ENCODE results near the gene YWHAE.
"Not testable (repeated sequence)": the region's sequence is repeated elsewhere in the genome, so short reads cannot be mapped to it uniquely, and the experiment has no call there.

The YWHAE gene

DNA sequence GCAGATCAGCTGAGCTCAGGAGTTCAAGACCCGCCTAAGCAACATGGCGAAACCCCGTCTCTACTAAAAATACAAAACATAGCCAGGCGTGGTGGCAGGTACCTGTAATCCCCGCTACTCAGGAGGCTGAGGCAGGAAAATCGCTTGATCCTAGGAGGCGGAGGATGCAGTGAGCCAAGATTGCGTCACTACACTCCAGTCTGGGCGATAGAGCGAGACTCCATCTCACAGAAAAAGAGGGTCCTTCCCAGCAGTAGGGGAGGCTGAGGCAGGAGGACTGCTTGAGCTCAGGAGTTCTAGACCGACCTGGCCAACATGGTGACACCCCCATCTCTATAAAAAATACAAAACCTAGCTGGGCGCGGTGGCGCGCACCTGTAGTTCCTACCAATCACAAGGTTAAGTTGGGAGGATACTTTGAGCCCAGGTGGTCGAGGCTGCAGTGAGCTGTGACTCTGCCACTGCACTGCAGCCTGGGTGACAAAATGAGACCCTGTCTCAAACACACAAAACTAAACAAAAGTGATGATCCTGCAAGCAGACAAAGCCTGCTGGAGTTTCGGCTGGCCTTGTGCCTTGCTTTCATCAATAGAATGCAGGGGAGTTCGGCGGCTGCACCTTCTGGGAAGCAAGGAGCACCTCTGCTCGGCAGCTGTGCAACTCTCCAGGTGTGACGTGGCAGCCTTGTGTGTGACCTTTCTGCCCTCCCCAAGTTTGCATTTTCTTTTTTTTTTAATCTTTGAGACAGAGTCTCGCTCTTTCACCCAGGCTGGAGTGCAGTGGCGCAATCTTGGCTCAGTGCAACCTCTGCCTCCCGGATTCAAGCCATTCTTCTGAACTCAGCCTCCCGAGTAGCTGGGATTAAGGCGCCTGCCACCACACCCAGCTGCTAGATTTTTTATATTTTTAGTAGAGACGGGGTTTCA is 12.4 kb upstream of the YWHAE start:
- no peak for DNase-seq

DNA sequence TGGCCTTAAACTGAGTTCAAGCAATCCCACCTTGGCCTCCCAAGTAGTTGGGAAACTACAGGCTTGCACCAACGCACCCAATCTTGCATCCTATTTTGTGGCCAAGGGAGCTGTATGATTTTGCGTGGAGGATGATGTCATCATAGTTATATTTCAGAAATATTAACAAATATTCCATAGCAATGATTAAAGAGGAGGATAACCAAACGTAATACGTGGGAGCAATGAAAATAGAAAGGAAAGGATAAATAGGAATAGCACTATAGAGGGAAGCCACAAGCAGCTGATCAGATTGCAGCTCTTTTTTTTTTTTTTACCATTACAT is 2.2 kb upstream of the YWHAE start:
- DNase-seq: no peak

DNA sequence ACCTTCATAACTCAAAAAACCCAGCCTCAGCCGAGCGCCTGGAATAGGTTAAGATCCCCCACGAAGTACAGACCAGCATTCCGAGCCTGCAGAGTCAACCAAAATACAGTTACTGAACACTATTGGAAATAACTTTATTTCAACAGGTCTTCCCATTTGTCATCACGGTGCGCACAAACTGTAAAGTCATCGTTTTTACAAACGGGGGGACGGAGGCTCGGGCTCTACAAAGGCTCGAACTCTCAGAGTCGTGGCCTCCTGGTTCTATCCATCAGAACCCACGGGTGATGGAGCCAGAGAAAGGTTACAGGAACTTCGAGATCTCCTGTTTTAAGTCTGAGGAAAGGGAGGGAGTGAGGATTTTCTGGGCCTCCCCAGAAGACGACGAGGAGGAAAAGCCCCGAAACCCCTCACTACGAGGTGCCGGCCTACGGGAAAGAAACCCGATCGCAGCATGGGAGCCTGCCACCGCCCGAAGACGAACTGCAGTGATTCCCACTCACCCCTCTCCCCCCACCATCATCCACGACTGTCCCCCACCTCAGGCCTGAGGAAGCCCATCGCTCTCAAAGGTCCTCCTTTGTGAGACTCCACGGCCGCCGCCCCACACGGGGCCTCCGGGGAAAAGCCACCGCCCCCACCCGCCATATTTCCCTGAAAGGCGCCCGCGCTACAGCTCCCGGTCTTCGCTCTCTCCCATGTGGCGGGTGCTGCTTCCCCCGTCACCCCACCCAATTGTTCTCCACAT is 917 bp downstream of the YWHAE start:
- no peak for DNase-seq

DNA sequence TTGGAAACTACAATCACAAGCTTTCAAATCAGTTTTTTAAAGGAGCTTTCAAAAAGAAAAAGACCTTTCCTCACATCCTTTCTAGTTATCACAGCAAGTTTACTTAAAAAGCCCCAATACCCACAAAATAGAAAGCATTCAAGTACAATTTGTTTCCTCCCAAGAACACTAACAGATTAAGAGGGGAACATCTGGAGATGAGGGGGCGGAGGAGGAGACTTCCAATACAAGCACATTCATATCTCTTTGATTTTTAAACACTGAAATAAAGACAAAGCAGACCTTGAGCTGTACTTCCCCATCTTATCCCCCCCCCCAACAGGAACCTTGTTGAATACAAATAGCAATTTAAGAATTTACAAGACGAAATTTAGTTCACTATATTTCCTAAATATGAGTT is 2.0 kb downstream of the YWHAE start:
- no peak for DNase-seq

DNA sequence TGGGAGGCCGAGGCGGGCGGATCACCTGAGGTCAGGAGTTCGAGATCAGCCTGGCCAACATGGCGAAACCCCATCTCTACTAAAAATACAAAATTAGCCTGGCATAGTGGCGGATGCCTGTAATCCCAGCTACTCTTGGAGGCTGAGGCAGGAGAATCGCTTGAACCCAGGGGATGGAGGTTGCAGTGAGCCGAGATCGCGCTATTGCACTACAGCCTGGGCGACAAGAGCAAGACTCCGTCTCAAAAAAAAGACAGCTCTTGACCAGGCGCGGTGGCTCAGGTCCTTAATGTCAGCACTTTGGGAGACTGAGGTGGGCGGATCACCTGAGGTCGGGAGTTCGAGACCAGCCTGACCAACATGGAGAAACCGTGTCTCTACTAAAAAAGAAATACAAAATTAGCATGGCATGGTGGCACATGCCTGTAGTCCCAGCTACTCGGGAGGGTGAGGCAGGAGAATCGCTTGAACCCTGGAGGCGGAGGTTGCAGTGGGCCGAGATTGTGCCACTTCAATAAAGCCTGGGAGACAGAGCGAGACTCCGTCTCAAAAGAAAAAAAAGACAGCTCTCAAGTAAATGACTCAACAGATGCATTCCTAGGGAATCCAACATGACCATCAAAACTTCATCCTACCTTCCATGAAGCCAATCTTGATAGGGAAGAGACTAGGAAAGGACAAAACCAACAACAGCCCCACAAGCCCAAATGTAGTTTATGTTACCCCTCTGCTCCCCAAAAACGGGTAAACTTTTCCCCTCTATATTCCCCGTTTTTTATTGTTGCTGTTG is 4.0 kb downstream of the YWHAE start:
- not testable (repeated sequence) for DNase-seq

DNA sequence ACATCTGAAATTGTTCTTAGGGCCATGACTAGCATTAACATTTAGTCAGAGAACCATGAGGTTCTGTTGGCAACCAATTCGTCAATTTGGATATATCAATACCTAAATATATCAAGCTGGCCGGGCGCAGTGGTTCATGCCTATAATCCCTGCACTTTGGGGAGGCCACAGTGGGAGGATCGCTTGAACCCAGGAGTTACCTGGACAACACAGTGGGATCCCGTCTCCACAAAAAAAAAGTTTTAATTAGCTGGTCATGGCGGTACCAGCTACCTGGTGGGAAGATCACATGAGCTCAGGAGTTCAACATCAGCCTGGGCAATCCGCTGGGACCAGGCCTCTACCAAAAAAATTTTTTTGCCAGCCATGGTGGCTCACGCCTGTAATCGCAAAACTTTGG is 8.4 kb downstream of the YWHAE start:
- no peak for DNase-seq

DNA sequence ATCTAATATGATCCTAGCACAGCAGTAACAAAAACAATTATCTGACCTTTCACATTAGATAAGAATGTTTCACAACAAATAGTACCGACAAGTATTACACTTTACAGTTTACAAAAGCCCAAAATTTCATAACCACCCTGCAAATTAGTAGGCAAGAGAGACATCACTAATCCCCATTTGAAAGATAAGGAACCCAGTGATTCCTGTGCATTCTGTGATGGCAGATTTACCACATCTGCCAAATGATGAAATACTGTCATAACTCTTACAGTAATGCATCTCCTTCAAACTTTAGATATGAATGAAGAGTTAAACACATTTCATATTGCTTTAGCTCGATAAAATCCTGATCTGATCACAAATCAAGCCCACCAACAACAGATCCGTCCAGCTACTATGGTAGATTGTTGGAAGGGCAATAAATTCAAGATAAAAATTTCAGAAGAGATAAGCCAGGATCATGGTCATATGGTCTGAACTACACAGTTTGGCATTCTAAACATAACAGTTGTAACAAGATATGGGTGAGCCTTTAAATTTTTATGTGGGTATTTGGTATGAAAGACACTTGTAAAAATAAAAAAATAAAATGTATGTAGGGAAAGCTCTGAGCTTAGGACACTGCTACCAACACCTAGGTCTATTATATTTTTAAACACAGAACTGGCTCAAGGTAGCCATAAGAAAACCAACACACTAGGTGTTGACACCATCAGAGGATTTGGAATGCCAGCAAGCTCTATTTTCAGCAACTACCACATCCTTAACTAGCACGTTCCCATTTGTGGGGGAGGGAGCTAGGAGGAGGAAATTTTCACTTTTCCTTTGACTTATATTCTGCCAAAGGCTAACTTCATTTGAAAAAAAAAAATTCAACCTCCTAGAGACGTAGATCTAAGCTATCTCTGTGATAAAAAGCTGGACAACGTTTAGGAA is 9.3 kb downstream of the YWHAE start:
- no peak for DNase-seq

DNA sequence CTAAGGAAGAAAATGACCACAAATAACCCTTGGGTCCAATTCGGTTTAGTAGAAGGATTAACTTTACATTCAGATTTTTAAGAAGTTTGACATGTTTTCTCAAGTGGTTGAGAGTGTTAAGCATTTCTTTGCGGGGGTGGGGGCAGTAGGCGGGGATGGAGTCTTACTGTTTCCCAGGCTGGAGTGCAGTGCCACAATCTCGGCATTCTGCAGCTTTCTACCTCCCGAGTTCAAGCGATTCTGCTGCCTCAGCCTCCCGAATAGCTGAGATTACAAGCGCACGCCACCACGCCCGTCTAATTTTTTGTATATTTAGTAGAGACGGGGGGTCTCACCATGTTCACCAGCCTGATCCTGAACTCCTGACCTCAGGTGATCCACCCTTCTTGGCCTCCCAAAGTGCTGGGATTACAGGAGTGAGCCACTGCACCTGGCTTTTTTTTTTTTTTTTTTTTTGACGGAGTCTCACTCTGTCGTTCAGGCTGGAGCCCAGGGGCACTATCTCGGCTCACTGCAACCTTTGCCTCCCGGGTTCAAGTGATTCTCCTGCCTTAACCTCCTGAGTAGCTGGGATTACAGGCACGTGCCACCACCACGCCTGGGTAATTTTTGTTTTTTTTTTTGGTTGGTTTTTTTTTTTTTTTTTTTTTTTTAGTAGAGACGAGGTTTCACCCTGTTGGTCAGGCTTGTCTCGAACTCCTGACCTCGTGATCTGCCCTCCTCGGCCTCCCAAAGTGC is 12.4 kb downstream of the YWHAE start:
- not testable (repeated sequence) for DNase-seq

DNA sequence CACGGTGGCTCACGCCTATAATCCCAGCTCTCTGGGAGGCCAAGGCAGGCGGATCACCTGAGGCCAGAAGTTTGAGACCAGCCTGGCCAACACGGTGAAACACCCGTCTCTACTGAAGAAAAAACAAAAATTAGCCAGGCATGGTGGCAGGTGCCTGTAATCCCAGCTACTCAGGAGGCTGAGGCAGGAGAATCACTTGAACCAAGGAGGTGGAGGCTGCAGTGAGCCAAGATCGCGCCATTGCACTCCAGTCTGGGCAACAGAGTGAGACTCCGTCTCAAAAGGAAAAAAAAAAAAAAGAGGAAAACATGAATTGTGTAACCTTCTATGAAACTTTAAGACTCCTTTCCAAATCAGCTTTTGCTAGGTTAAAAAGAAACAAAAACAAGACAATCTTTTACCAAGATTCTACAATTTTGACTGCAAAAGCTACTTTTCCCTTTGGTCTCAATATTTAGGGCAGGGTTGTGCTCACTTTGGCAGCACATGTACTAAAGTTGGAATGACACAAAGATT is 13.3 kb downstream of the YWHAE start:
- DNase-seq: not testable (repeated sequence)

DNA sequence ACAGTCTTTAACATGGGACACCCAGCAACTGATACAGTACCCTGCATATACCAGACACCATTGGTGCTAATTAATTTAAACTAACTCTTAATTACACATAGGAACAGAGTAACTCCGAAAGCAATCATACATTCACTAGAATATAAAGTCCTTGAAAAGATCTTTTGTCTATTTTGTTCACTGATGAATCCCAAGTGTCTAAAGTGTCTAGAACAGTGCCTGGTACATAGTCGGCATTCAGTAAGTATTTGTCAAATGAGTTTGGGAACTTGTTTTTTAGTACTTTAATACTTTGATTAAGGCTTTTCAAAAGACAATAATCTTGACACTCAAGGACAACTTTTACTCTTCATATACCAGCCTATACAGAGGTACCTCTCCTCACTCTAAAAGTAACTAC is 13.8 kb downstream of the YWHAE start:
- DNase-seq: no peak

DNA sequence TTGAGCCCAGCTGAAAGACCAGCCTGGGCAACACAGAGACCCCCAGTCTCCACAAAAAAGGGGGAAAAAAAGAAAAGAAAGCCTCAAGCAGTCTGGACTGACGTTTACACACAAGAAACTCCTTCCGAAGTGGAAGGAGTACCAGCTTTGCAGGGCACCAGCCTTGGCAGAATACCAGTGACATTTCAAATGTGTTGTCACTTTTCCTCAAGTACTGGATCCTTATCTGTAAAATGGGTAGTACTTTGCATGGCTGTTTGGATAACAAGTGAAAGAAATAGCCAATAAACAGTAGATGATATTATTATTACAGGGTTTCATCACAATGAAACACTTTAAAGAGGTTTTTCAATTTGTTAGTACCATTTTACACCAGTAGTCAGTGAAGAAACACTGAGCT is 14.2 kb downstream of the YWHAE start:
- no peak for DNase-seq

DNA sequence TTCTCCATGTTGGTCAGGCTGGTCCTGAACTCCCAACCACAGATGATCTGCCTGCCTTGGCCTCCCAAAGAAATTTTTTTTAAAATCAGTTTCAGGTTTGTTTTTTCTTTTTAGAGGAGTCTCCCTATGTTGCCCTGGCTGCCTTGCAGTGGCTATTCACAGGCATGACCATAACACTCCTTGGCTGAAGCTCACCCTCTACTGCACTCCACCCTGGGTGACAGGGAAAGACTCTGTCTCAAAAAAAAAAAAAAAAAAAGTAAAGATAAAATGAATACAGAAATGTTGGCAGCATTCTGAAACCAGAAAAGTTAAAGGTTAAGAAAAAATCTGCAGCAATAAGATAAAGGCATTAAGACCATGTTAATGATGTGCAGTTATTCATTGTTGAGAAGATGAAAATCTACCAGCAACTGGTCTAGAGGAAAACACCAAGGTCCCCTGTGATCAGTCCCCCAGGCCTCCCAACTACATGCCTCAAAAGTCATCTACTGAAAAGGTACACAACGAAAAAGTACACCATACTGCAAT is 15.1 kb downstream of the YWHAE start:
- no peak for DNase-seq

DNA sequence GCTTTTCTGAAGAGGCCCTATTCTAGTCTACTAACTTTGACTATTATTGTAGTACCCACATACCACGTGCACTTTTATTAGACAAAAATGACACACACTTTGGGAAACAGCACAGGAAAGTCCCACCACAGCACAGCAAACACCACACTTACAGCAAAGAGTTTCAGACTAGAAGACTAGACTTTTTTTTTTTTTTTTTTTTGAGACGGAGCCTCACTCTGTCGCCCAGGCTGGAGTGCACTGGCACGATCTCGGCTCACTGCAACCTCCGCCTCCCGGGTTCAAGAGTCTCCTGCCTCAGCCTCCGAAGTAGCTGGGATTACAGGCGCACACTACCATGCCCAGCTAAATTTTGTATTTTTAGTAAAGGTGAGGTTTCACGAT is 20.1 kb downstream of the YWHAE start:
- no peak for DNase-seq

DNA sequence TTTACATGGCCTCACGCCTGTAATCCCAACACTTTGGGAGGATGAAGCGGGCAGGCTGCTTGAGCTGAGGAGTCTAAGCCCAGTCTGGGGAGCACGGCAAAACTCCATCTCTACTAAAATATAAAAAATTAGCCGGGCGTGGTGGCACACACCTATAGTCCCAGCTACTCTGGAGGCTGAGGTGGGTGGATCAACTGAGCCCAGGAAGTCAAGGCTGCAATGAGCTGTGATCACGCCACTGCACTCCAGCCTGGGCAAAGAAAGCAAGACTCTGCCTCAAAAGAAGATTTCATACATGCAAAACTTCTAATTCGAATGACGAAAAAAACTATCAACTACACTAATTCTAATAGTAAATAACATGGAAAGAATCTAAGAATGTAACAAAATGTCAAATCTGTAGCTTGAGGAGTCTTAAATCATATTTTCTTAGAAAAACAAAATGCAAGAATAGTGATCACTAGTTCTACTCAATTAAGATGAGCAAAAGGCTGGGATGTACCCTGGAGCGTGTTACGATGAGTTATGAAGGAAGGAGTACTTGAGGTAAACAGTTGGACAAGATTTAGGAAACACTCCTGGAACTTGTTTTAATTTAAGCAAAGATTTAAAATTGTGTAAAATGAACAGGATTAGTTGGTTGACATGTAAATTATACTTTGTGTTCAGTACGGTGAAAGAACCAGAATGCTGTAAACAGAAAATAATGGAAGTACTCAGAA is 20.7 kb downstream of the YWHAE start:
- no peak for DNase-seq

DNA sequence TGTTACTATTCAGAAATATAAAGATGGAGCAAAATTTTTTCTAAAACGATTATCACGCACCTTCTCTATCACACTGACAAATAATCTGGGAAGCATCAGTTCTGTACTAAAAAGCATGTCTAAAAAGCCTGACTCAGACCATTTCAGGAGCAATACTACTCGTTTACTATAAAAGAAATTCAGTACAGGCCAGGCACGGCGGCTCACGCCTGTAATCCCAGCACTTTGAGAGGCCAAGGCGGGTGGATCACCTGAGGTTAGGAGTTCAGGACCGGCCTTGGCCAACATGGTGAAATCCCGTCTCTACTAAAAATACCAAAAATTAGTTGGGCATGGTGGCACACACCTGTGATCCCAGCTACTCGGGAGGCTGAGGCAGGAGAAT is 21.6 kb downstream of the YWHAE start:
- DNase-seq: not testable (repeated sequence)

DNA sequence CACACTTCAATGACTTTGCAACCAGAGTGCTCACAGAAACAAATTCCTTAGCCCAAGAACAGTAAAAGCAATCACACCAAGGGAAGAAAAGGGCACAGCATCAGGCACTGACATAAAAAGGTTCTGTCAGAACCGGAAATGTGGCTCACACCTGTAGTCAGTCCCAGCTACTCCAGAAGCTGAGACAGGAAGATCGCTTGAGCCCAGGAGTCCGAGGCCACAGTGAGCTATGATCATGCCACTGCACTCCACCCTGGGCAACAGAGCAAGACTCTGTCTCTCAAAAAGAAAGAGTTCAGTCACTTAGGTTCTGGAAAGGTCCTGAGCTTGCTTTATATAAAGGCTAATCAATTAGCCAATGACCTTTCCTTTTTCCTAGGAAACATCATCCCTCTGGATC is 22.7 kb downstream of the YWHAE start:
- DNase-seq: no peak

DNA sequence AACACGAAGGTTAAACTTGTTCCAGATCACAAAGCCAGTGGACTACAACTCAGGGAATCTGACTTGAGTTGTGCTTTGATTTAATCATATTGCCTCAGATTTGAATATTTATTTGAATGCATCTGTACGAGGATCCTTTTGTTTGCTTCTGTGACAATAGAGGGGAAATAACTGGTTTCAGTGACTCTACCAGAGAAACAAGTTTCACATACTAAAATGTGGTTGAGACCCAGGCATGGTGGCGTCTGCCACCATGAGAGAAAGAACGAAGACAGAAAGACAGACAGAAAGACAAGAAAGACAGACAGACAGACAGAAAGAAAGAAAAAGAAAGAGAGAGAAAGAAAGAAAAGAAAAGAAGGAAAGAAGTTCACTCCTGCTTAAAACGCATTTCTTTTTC is 24.0 kb downstream of the YWHAE start:
- DNase-seq: no peak

DNA sequence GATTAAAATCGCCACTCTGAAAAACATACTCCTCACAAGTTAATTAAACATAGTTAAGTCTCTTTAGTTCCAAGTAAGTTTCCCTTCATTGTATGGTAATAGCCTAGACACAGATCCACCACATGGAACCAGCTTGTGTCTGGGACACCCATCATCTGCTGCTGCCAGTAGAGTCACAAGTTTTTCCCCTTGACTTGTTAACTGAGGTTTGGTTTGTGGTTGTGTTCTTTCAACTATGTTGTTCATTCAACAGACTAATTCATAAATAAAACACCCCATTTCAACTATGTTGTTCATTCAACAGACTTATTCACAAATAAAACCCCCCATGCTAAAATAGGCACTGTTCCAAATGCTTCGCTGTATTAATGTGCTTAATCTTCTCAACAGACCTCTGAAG is 24.4 kb downstream of the YWHAE start:
- DNase-seq: no peak

DNA sequence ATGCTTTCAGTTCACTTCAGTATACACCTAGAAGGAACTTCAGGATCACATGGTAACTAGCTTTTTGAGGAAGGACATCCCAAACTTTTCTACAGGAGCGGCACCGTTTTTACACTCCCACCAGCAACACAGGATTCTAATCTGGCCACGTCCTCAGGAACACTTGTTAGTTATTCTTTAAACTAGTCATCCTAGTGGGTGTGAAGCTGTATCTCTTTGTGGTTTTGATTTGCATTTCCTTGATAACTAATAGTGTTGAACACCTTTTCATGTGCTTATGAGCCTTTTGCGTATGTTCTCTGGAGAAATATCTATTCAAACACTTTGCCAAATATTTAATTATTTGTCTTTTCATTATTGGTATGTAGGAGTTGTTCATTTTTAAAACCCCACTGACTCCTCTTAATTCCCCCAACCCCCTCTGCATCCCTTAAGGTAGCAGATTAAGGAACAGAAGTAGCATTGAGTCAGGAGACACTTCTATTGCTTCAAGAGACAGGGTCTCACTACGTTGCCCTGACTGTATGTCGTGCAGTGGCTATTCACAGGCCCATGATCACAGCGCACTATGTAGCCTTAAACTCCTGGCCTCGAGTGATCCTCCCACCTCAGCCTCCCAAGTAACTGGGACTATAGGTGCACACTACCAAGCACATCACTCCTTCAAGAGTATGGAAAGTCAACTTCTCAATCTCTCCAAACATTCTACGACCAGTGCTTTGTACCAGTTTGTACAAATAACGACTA is 25.4 kb downstream of the YWHAE start:
- no peak for DNase-seq
